ENCODE results near the gene LNX2.

Gene LNX2

DNA sequence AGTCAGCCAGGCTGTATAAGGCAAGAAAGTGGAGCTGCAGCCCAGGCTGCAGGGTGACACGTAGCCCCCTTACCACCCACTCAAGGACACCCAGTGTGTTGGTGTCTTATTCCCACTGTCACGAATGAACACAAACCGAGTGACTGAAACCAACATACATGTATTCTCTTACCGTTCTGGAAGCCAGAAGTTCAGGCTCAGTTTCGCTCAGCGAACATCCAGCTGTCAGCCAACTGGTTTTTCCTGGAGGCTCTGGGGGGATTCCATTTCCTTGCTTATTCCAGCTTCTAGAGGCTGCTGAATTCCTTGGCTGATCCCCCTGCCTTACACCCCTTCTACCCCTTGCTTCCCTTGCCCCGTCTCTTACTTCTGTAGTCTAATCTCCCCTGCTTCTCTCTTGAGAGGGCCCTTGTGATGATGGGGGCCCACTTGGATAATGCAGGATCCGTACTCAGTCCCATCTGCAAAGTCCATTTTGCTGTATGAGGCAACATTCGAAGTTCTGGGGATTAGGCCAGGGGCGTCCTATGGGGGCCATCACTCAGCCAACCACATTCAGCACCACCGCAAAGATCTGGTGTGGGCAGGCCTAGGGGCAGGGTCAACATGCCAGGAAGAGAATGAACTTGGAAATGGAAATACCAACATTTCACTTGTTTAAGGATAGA is 122.6 kb downstream of the LNX2 start:
- DNase-seq = no peak

DNA sequence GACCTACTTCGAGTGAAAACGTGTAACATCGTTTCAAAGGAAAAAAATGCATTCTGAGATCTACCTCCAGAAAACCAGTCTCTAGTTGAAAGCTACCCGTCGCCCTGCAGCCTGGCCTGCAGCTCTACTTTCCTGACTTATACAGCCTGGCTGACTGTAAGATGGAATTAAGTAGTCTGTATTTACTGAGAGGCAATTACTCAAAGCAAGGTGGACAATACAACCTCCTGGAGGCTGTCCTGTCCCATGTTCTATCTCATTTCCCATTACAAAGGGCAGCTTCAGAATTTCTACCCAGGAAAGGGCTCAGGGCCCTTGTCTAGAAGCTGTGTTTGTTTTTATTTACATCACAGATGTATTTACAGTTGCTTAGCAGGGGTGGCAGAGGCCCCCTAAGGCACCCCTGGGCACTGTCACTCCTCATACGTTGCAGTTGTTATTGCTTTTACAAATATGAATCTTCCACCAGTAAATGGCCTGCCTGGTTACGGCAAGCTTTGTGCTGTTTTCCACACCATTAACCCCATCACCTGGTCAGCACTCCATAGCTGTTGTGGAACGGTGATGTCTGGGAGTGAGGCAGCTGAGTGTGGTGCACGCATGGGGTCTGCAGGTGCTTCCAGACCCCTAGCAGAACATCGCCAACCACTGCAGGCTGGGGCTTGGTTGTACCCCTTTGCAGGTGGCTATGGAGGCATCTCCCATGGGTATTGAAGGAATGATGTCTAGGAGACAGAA is 123.6 kb downstream of the LNX2 start:
- no peak for DNase-seq

DNA sequence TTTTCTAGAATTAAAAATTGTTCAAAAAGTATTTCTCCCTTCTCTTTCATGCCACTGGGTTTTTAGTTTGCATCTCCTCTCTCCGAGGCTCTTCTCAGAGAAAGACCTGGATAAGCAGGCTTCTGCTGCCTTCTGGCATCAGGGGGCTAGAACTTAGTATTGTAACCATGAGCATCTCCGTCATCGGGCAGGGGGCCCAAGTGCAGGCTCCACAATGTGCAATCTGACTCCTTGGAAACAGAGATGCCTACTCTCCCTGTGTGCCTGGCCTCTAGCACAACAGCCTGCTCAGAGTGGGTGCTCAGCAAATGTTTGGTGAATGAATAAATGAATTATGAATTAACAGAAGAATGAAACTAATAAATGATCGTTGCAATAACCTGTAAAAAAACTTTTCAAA is 124.3 kb downstream of the LNX2 start:
- no peak for DNase-seq
